ELR (cell line): ENCODE measurements around the gene TAGLN.

Experiments
- DNase-seq: peaks from one replicate; pipeline ENCODE4 v3.0.0-alpha.2; 2015; ENCODE audit warnings: low read depth

Gene TAGLN

DNA sequence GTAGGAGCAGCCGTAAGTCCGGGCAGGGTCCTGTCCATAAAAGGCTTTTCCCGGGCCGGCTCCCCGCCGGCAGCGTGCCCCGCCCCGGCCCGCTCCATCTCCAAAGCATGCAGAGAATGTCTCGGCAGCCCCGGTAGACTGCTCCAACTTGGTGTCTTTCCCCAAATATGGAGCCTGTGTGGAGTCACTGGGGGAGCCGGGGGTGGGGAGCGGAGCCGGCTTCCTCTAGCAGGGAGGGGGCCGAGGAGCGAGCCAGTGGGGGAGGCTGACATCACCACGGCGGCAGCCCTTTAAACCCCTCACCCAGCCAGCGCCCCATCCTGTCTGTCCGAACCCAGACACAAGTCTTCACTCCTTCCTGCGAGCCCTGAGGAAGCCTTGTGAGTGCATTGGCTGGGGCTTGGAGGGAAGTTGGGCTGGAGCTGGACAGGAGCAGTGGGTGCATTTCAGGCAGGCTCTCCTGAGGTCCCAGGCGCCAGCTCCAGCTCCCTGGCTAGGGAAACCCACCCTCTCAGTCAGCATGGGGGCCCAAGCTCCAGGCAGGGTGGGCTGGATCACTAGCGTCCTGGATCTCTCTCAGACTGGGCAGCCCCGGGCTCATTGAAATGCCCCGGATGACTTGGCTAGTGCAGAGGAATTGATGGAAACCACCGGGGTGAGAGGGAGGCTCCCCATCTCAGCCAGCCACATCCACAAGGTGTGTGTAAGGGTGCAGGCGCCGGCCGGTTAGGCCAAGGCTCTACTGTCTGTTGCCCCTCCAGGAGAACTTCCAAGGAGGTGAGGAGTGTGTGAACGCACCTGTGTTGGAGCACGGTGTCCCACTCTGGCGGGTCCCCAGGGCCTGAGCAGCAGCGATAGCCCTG lies at the start of gene TAGLN:
Gene TAGLN, plus strand, starts transcription at position 318 of the 863 bp plus-strand sequence. CDS start 3,644 bp downstream, outside the sequence.
- DNase-seq: peak; percentile 76

DNA sequence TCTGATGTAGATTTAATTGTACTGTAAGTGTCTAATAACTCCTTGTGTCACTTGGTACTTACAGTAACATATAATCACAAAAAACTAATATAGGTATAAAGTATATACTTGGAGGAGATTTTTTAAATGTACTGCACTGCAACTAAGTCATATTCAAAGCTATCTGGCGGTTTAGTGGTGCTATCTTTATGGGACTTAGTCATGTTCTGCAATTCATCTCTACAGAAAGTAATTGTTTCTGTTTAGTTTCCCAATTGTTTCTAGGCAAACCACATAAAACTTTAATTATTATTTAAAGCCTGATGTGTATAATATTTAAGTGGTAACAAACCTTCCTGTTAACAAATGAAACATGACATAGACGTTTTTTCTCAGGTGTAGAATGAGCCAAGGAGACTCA lies 47.1 kb upstream of the TAGLN start:
- DNase-seq: no peak

DNA sequence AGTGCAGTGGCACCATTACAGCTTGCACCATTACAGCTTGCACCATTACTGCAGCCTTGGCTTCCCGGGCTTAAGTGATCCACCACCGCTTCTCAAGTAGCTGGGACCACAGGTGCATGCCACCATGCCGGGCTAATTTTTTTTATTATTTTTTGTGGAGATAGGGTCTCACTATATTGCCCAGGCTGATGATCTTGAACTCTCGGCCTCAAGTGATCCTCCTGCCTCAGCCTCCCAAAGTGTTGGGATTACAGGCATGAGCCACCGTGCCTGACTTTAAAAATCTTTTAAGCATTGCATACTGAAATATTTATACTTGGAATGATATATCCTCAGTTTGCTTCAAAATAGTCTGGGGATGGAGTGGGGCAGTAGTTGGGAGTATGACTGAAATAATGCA lies 44.7 kb upstream of the TAGLN start:
- no peak for DNase-seq

DNA sequence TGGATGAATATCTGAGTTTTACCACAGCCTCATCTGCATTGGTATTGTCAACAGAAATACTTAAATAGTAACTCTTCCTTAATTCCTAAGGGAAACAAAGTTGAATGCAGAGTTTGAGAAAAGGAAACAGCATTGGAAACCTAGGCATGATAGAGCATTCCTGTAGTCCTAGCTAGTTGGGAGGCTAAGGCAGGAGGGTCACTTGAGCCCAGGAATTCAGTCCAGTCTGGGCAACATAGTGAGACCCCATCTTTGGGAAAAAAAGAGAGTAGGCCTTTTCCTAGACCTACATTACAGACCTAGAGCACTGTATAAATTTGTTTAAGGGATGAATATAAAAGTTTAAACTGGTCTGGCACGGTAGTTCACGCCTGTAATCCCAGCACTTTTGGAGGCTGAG lies 41.7 kb upstream of the TAGLN start:
- DNase-seq: no peak

DNA sequence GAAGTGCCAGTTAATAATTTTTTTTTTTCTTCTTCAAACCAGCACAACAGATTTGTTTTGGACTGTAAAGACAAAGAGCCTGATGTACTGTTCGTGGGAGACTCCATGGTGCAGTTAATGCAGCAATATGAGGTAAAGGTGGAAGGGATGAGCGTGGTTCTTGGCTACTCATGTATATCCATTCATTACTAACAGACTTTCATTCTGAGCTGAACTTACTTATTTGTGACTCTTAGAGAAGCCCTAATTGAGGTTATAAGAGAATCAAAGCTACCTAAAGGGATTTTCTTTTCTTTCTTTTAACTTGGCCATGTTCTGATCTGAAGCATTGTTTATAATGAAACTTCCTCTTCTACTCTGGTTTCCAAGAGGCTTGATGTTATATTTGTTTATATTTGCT lies 39.3 kb upstream of the TAGLN start:
- no peak for DNase-seq

DNA sequence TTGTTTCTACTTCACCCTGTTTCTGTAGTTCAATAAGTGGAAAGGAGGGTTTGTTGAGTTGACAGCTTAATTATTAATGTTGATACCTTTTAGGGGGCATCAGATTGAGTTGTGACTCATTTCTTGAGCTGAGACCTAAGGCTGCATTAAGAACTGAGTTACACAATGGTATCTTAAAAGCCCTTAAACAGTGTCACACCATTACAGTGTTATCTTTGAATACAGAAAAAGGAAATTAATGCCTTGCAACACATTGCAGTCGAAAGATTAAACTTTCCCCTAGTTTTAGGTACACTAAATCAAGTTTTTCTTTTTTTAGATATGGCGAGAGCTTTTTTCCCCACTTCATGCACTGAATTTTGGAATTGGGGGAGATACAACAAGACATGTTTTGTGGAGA lies 38.3 kb upstream of the TAGLN start:
- DNase-seq: no peak

DNA sequence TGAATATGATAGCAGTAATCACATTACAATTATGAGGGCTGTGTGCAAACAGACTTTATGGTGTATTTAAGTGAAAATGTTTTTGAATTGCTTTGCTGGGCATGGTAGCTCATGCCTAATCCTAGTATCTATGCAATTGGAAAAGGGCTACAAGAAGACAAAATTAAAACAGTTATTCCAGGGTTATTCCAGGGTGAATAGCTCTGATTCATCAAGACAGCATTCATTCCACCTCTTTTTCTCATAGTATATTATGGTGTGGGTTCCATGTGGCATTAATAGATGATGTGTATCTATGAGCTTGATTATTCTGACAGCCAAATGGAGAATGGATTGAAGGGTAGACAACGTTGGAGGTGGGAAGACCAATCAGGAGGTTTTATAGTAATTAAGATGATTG lies 32.7 kb upstream of the TAGLN start:
- DNase-seq: no peak

DNA sequence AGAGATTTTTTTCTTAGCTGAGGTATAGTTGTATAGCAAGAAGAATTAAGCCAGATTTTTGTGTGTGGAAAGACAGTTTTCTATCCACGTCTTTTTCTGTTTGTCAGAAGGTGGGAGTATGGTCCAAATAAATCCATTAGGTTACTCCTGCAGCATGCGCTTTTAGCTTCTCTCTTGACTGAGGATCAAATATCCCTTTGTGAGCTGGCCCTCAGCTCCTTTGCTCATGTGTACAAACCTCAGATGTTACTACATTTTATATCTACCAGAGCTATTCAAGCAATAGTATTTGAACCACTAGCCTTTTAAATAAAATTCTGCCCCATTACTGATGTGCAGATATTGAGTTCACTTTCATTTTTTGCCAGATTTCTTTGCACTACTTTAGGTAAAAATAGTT lies 29.4 kb upstream of the TAGLN start:
- DNase-seq: no peak

DNA sequence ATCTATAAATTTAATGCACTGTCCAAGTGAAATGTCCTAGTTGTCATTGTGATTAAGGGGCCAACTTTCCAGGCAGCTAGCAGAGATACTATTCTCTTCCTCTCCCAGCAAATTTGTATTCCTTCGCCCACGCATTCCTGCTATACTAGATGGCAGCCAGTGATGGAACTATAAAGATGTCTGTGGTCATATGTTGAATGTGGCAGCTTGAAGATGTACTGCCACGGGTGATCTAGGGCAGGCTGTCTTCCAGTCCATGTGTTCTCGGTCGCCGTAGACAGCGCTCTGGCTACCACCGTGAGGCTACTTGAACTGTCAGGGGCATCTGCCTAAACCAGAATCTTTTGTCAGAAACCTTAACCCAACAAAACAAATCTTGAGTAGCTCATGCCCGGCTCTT lies 29.0 kb upstream of the TAGLN start:
- DNase-seq: no peak

DNA sequence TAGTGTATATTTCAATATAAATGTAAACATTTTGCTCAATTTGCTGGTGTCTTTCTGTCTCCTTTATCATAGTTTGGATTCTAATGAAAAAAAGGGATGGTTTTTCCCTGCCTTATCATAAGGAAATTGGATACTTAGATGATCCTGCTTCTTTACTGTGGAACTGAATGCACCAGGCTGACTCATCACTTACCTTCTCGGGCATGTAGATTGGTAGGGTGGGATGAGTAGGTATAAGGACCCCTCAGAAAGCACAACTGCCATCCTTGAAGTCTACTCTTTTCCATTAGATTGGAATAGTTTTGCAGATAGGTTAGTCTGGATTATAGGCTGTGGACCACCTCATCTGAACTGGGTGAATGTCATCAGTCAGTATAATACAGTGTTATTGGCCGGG lies 28.2 kb upstream of the TAGLN start:
- no peak for DNase-seq

DNA sequence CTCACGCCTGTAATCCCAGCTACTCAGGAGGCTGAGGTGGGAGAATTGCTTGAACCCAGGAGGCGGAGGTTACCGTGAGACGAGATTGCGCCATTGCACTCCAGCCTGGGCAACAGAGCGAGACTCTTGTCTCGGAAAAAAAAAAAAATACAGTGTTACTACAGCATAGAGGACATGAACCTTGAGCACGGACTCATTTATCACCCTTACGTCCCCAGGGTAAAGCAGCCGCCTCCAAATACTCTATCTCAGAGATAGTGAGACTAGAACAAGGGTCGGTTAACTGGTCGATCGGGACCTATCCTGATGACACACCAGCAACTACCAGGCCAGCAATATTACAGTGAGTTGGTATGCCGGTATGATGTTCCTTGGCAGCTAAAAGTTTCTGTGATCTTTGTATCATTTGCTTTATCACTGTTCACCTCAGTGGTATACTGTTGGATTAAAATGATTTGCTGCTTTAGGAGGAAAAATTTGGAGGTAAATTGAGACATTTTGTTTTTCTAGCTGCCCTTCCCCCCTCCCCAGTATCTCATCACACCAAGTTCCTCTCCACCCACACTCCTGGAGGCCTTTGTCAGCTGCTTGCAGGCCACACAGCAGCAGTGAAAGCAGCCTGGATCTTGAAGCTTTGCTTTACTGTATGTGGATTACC lies 27.6 kb upstream of the TAGLN start:
- no peak for DNase-seq

DNA sequence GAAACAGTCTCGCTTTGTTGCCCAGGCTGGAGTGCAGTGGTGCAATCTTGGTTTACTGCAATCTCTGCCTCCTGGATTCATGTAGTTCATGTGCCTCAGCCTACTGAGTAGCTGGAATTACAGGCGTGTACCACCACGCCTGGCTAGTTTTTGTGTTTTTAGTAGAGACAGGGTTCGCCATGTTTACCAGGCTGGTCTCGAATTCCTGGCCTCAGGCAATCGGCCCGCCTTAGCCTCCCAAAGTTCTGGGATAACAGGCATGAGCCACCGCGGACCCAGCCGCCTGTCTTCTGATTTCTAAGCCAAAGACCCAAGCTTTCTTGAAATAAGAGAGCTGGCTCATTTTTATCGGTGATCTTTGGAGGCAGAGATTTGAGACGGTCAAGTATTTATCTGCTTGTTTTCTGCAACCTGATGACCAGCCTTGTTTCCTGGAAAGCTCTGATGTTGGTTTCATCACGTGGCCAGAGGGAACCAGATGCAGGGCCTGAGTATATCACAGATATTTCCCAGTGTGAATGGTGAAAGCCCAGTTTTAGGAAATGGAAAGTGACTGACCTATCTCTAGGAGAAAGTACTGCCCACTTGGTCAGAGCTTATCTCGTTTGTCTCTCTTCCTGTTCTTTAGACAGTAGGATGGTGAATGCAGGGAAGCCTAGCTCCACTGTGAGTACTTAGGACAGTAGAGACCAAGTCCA lies 26.3 kb upstream of the TAGLN start:
- DNase-seq: no peak

DNA sequence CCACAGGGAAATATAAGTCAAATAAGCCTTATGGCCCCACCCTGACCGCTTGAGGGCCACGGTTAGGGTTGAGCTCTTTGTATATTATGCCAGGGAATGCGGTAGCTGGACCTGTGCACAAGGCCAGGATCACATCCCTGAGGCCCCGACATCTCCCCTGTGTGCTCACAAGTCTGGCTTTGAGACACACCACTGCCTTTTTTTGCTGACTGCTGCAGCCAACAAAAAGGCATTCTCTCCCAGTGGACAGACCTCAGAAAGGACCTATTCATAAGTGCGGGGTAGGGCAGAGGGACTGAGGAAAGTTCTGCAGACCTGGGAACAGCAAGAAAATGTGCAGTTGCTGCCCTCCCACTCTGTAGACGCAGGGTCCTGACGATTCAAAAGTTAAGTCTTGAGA lies 24.1 kb upstream of the TAGLN start:
- no peak for DNase-seq

DNA sequence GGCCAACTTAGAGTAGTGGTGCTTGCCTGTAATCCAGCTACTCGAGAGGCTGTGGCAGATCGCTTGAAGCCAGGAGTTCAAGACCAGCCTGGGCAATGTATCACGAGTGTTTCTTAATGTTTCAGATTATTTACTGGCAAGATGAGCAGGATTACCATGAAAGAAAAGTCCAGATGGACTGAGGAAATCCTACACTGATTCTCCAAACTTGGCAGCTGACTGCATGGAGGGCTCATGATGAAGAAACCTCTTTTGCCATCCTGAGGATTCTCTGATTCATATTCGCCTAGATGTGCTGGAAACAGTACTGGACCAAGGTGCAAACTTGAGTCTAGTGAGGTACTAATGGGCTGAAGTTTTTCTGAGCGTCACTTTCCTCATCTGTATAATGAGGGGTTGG lies 23.4 kb upstream of the TAGLN start:
- DNase-seq: no peak

DNA sequence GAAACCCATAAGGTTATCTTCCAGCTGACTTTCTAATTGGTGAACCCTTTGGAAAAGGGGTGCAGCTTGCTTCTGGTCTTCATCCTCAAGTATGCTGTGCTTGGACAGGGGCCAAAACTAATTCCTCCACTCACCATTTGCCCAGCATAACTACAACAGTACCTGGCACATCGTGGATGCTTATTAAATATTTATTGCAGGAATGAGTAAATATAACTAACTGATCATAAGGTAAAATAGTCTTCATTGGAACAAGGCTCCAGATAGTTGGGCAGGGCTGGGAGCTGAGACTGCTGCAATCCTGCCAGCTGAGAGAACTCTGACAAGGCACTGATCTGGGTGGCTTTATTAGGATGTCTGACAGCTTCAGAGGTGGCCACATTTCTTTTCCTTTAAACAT lies 23.0 kb upstream of the TAGLN start:
- DNase-seq: no peak

DNA sequence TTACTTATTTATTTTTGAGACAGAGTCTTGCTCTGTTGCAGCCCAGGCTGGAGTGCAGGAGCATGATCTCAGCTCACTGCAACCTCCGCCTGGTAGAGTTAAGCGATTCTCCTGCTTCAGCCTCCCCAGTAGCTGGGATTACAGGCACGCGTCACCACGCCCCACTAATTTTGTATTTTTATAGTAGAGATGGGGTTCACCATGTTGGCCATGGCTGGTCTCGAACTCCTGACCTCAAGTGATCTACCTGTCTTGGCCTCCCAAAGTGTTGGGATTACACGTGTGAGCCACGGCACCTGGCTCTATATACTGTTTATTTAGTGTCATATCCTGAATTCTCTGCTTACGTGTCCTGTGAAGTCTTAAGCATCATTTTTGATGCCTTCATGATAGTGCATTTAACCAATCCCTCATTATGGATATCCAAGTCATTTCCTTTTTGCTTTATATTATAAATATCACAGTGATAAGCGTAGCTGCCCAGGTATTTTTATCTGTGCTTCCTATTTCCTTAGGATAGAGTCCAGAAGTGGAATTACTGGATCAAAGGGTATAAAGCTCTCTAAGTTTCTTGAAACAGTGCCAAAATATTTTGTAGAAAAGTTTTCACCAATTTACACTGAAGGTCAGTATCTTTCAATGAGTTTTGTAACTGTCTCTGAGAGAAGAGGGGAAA lies 21.5 kb upstream of the TAGLN start:
- DNase-seq: no peak

DNA sequence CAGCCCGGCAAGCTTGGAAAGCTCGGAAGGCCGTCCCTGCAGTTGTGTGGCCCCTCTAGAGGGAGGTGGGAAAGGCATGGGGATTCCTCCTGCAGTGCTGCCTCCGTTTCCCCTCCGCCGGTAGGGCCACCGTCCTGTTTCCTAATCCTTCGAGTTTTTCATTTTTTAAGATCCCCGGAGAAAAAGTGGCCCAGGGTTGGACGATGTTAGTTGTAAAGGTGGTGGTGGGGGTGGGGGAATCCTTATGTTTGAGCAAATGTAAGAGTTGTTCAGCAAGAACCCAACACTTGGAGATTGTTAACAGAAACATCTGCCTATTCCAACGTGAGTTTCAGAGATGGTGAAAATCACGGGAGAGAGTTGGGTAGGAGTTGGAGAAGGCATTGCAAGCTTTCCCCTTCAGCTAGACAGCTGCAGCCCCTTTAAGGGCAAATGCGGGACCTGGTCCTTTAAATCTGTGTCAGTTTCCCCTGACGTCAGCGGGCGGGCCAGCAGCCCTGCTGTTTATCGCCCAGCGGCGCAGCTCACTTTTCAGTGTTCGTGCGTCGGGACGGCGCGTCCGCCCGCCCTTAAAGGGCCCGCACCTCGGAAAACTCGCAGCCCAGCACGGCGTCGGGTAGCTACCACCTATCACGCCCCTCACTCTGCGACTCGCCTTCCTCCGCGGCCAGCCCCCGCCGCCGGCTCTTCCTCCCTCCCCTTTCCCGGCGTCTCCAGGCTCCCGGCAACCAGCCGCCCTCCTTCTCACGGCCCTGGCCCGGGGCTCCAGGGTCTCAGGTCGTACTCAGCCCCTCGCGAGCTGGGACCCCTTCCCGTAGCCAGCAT lies 20.7 kb upstream of the TAGLN start, which contains the start of gene SIDT2:
Gene SIDT2, plus strand, starts transcription at position 534 of the 825 bp plus-strand sequence. CDS start 521 bp downstream, outside the sequence.
- peak; percentile 92 for DNase-seq

DNA sequence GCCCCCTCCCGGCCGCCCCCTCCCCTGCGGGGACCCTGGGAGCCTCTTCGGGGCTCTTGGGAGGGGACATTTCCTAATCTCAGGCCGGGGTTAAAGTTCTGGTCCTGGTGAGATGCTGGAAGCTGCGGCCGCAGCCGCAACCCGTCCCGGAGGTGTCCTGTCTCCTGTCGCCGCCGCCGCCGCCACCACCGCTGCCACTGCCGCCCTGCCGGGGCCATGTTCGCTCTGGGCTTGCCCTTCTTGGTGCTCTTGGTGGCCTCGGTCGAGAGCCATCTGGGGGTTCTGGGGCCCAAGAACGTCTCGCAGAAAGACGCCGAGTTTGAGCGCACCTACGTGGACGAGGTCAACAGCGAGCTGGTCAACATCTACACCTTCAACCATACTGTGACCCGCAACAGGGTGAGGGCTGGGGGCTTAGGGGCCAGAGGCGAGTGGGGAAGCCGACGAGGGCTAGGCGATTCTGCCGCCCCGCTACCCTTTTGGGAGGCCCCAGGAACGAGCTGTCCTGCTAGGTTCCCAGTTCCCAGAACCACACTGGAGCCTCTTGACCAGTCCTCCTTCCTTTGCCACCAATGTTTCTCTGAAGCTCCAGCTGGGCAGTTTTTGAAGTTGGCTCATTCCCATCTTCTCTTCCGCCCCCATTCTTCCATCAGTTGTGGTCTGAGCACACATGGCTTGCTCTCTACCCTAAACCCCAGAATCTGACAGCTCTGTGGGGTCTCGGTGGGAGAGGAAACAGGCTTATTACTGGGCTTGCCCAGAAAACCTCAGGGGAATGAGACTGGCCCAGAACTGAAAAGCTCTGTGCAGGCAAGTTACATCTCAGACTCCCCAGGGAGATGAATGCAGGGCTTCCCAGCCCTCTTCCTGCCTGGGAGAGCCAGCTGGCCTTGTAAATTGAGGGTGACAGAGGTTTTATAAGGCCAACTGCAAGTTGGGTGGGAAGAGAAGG lies 19.8 kb upstream of the TAGLN start:
- DNase-seq: peak; percentile 37

DNA sequence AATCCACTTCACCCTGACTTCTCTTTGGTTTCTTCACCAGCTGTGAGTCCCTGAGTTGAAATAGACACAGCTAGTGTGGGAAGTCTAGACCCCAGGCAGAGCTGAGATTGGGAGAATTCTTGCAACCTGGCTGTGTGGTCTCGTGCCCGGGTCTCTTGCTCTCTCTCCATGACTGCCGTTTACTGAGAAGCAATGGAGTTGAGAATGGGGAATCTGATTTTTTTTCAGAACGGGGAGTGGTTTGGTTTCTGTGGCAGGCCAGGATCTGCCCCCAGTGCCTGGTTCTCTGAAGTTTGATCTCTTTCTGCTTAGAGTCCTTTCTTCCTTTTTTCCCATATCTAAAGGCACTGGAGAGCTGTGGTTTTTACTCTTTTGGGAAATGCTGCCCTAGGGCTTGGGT lies 19.1 kb upstream of the TAGLN start:
- no peak for DNase-seq
